IPS DF 19.7 (cell line): ENCODE results near the gene MRC1.

Source experiments
- DNase-seq: peaks from one replicate; pipeline ENCODE4 v3.0.0-alpha.2; 2013; ENCODE audit warnings: low read depth, low spot score

Gene MRC1

DNA sequence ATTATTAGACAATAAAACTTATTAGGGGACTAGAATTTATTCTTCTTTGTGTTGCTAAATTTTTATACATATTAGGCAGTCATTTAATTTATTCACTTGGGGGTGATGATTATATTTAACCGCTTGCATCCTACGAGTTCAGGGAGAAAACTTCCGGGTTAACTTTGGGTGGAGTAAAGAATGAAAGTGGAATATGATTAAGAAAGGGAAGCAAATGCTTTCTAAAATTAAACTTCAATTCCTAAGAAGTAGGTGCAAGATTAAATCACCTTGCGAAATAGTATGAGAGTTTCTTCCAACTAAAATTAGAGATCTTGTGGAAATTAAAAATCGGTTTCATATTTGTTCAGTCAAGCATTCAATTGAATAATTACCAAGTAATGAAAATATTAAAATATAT is 33.5 kb downstream of the MRC1 start:
- no peak for DNase-seq

DNA sequence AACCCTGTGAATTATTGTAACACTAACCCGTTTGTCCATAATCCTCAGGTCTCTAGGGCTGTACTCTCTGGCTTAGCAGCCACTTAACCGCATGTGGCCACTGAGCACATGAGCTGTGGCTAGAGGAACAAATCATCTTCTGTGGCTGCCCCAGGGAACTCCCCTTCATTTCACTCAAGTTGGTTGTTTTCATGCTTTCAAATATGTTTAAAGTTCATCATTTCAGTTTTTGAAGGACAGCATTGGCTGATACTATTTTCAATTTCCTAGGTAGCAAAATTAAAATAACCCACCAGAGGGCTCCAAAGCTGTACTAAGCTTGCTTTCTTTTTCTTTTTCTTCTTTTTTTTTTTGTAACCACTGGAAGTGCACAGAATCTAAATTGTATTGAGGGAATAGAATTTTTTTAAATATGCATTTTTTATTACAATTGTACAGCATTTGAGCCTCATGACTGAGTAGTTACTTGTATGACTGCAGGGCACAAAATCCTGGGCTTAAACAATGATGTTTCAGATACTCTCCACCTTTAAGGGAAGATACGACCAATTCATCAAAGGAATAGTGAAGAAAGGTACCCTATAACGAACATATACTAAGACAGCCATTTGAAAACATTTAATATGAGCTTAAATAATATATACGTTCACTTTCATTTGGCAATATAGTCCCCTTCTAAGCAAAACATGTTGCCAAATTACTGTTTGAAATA is 38.6 kb downstream of the MRC1 start:
- no peak for DNase-seq

GRCh38 chr10:17848646-17849045 is 39.5 kb downstream of the MRC1 start:
- DNase-seq: no peak

DNA sequence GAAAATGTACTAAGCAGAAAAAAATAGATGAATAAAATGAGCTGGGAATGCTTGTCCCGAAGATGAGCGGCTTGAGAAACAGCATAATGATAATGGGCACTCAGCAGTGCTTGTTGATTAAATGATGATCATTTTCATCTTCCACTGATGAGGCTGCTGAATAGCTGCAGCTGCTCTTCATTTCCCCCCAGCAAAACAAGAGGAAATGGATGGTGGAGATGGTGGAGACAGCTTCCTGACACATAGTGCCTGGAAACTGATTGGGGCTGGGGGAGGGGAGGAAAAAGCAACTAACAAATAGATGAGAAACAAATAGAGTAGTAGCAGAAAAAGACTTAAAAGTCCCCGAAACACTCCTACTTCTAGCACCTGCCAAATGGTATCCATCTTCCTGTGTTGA is 41.4 kb downstream of the MRC1 start:
- no peak for DNase-seq

- no peak for DNase-seq
These were observed 42.5 kb downstream of the MRC1 start for GRCh38 chr10:17851611-17852010.

- no peak for DNase-seq
These were observed 45.0 kb downstream of the MRC1 start for GRCh38 chr10:17854044-17854652.

- DNase-seq: no peak
These were observed 47.9 kb downstream of the MRC1 start for GRCh38 chr10:17857040-17857439.

DNA sequence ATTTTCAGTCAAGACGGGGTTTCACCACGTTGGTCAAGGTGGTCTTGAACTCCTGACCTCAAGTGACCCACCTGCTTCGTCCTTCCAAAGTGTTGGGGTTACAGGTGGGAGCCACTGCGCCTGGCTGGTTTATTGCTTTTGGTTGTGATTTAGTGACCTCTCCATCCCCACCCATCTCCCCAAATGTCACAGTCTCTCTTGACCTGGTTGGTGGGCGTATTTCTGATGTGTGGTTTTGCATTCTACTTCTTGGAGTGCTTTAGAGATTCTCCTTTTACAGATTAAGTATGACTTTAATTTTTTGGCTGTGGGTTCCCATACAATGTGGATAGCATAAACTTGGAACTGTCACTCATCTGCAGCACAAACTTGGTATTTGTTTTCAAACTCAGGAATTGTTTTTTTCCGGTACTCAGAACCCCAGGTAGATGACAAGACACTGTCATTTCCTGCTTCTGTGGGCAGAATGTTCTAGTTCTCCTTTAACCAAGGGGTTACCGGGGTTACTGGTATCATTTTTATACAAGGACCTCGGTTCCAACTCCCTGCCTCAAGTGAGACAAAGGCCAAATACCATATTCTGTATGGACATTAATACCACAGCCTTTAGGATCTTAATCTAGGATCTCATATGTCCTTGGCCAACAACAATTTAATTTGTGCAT is 50.5 kb downstream of the MRC1 start:
- DNase-seq: no peak

DNA sequence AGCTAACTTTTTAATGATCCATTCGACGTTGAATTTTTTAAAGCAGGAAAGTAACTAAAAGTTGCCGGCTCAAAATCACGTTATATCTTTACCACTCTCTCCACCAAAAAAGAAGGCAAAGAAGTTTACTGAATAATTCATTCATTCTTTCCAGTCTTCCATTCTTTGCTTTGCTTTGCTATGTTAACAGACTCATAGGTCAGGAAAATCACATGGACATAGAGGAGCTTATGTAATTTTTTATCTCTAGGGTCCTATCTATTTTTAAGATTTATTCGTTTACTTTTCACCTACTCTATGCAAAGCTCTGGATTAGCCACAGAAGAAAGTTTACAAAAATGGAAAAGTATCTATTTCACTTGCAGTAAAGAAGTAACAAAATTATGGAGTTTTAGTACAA is 52.6 kb downstream of the MRC1 start:
- DNase-seq: no peak

DNA sequence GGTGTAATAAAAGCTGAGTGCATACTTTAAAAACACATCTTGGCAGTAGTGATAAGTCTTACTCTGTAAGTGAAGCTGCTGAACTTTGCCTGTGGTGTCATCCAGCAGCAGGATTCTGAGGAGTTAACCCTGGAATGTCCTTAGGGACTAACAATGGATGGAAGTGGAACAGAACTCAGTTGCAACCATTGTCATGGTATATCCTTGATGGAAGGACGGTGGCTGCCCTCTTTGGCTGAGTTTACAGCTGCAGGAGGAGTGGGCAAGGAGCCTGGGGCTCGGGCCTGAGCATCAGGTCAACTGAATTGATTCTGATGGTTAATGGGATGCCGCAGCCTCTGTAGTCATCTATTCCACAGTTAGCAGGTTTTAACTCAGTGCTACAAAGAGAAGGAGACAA is 56.2 kb downstream of the MRC1 start:
- DNase-seq: no peak

DNA sequence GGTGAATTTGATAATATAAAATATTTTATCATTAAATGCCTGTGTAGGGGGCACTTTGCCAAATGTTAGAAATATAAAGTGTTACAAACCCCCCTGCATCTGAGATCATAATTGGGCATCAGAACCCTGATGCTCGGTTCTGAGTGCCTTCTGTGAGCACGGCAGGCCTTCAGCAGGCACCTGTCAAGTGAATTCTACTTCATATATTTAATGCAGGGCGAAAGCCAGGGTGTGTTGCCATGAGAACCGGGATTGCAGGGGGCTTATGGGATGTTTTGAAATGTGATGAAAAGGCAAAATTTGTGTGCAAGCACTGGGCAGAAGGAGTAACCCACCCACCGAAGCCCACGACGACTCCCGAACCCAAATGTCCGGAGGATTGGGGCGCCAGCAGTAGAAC is 57.2 kb downstream of the MRC1 start:
- DNase-seq: no peak

GRCh38 chr10:17867056-17867455 is 57.9 kb downstream of the MRC1 start:
- DNase-seq: no peak

GRCh38 chr10:17871036-17871435 is 61.9 kb downstream of the MRC1 start:
- no peak for DNase-seq

DNA sequence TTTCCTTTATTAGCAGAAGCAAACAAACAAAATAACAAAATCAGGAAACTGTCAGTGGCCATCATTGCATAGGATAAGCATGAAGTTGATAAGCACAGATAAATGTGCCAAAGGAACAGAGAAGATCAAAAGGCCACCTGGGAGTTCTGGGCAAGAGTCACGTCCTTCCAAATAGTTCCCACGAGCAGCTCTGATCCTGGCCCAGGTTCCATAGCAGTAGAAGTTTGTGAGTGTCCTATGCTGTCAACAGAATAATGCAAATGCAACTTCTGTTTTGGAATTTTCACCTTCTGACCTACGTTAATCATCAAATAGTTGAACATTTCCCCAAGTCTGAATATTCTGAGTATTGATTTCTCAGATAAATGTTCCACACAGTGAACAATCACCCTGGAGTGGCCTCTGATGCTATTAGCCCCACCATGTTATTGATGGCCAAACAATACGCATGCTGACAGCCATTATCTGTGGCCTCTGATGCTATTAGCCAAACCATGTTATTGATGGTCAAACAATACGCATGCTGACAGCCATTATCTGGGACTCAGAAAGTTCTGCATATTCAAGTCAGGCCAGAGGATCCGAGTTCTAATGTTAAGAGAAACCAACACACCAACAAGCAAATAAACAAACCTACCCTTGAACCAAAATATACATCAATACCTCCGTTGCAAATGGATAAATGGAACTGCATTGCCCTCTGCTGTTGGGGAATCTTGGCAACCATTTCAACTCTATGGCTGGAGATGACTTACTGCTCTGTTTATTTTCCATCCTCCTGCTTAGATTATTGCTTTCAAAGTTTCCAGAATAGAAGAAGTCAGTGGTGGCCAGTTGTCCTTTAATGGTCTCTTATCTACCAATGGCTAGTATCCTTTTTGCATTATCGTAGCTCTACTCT is 63.3 kb downstream of the MRC1 start:
- DNase-seq: no peak

DNA sequence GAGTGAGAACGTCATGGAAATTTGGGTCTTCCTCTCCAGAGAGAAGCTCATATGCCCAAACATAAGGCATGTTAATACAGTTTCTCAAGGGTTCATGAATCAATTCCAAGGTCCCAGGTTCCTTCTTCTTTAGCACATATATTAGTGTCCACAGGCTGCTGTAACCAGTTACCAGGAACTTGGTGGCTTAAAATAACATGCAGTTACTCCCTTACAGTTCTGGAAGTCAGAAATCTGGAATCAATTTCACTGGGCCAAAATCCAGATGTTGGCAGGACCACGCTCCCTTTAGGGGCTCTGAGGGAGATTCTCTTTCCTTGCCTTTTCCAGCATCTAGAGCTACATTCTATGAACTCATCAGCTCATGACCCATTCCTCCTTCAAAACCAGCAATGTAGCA is 64.8 kb downstream of the MRC1 start:
- no peak for DNase-seq

DNA sequence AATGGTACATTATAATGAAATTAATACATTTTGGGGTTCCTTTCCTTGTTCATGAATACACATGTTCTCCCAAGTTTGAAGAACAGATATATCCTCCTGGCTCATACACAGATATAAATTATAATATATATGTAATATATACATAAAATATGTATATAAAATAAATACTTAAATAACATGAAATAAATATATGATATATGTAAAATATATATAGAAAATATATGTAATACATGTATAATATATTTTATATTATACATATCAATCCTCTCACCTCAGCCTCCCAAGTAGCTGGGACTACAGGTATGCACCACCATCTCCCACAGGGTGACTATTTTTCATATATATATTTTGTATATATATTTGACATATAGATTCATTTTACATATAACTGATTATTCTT is 68.0 kb downstream of the MRC1 start:
- DNase-seq: no peak

GRCh38 chr10:17878896-17879295 is 69.7 kb downstream of the MRC1 start:
- DNase-seq: no peak

- no peak for DNase-seq
These were observed 71.5 kb downstream of the MRC1 start for GRCh38 chr10:17880601-17881000.

- DNase-seq: no peak
These were observed 73.4 kb downstream of the MRC1 start for GRCh38 chr10:17882557-17882956.

- DNase-seq: no peak
These were observed 74.5 kb downstream of the MRC1 start for GRCh38 chr10:17883621-17884020.

DNA sequence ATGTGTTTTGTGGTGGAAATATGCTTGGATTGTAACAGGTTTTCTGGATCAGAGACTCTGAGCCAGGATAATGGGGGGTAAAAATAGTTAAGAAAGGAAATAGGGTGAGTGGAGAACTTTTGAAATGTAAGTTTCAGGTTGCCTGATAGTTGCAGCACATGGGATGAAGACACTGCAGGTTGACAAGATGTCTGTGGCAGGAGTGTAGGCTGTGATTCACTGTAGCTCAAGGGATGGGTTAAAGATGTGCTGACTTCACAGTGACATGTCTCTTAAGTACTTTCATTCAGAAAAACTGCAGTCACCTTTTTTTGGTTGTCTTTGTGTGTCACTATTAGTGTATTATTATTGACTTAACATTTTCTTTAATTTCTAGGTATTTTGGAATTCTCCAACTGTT is 79.0 kb downstream of the MRC1 start:
- no peak for DNase-seq

DNA sequence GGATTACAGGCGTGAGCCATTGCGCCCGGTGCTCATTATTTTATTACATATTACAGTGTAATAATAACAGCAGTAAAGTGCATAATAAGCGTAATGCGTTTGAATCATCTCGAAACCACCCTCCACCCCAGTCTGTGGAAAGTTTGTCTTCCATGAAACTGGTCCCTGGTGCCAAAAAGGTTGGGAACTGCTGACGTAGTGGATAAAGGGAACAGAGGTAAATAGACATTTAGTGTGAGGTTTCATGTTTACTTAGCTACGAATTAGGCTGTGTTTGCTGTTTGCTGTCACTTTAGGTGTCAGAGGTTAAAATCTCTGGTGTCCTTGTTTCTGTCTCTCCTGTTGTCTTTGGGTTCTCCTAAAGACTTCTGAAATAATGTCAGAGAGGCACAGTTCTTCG is 82.3 kb downstream of the MRC1 start:
- DNase-seq: no peak
